ENCODE results near the gene SH2D7. TPM values are rescaled to one million over a fixed set of nuclear protein-coding genes. Genes with fewer than 3 reads are reported as not detected.

SH2D7 gene
- not detected for total RNA-seq

DNA sequence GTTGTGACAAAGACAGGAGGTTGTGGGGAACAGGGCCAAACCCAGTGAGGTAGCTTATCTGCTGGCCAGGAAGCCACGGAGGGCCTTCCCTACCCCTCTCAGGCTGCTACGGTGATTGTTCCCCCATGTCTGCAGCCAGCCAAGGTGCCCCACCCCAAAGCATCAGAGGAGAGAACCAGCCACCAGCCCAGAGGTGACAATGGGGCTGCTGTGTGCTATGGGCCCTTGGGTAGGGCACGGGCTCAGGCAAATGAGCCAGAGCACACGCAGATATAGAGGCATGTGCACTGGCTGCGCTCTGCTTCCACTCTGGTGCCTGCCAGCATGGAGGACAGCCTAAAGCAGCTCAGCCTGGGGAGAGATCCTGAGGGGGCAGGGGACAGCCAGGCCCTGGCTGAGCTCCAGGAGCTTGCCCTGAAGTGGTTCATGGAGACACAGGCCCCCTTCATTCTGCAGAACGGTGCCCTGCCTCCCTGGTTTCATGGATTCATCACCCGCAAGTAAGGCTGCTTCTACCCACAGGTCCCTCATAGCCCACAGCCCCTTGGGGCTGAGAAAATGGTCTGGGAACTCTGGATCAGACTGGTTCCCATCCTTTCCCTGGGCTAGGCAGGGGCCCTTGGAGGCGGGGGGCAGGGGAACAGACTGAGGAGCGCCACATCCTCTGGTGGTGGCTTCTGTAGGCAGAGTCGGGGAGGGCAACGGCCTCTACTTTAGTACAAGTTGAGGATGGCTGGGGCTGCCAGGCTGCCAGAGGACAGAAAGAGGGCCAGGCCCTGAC lies at the start of gene SH2D7:
TSS of gene SH2D7 (plus strand) at position 301 of the 781 bp plus-strand sequence. CDS start at position 325, 24 bp downstream.
- TF ChIP-seq, protein P1, sequence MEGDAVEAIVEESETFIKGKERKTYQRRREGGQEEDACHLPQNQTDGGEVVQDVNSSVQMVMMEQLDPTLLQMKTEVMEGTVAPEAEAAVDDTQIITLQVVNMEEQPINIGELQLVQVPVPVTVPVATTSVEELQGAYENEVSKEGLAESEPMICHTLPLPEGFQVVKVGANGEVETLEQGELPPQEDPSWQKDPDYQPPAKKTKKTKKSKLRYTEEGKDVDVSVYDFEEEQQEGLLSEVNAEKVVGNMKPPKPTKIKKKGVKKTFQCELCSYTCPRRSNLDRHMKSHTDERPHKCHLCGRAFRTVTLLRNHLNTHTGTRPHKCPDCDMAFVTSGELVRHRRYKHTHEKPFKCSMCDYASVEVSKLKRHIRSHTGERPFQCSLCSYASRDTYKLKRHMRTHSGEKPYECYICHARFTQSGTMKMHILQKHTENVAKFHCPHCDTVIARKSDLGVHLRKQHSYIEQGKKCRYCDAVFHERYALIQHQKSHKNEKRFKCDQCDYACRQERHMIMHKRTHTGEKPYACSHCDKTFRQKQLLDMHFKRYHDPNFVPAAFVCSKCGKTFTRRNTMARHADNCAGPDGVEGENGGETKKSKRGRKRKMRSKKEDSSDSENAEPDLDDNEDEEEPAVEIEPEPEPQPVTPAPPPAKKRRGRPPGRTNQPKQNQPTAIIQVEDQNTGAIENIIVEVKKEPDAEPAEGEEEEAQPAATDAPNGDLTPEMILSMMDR (IDR thresholded peaks at IDR 0.05) = no peak
- DNase-seq (ENCODE audit: low spot score) (no peak), ATAC-seq (ENCODE audit: low FRiP score) (no peak)

DNA sequence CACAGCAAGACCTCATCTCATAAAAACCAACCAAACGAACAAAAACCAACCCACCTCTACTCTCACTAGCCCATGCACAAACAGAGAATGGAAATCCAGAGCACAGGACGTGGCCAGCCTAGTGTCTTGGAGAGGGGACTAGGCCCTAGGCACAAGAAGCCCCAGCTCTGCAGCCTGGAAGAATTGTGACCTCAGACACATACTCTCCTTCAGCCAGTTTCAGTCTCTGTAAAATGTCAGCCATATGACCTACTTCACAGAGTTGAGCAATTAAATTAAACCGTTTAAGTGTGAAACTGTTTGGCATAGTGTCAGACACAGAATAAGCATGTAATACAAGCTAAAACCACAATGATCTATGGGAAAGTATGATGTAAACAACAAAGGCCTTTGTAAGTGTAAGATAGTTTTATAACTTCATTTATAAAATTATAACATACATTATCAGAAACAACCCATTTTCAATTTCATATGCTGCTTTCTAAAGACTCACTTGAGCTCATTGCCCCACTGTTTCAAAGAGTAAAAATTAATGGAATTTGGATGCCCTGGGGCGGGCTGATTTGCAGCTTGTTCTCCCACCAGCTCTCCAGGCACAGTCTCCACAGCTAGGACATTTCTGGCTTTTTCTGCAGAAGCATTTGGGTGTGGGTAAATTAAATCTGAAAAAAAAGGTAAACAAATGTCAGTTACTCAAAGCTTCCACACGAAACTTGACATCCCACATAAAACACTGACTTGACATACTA lies 47.8 kb upstream of the SH2D7 start:
- TF ChIP-seq, protein P1 (IDR thresholded peaks at IDR 0.05) = no peak
- no peak for DNase-seq (ENCODE audit: low spot score)
- ATAC-seq (ENCODE audit: low FRiP score) = no peak

DNA sequence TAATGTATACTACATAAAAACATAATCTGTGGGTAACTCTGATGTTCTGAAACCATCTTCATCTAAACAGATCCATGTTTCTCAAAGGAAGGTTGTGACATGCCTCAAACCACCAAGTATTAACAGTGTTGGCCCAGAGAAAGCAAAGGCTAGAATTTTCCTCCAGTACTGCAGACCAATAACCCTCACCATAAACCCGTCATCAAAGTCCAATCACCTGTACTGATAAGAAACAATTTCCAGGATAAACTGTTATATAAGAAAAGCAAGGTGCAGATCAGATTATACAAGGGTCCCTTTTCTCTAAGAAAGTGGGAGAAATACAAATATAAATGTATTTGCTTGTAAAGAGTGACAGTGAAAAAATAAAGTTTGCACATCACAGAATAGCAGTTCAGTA lies 47.2 kb upstream of the SH2D7 start:
- ATAC-seq (ENCODE audit: low FRiP score) = no peak
- TF ChIP-seq, protein P1 (IDR thresholded peaks at IDR 0.05) = no peak
- DNase-seq (ENCODE audit: low spot score) = no peak

DNA sequence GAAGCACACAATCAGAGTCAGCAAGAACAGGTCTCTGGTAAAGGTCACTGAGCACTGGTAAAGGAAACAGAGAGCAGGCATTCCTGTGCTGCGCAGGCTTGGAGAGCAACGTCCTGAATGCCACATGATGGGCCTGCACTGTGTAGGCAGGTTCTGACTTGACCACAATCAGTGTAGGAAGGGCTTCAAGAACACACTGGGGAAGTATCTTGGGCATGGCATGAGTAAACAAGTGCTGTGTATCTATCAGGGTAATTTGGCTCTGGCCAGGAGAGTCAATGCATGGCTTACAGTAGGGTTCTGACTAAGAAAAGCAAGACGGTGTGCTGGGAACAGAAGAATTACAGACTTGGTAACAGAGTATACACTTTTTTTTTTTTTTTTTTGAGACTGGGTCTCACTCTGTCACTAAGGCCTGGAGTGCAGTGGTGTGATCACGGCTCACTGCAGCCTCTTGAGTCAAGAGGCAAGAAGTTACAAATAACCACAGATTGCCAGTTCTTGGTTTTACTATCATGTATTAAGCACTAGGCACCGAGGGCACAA lies 45.5 kb upstream of the SH2D7 start:
- TF ChIP-seq, protein P1 (IDR thresholded peaks at IDR 0.05) = no peak
- ATAC-seq (ENCODE audit: low FRiP score) (no peak), DNase-seq (ENCODE audit: low spot score) (no peak)

DNA sequence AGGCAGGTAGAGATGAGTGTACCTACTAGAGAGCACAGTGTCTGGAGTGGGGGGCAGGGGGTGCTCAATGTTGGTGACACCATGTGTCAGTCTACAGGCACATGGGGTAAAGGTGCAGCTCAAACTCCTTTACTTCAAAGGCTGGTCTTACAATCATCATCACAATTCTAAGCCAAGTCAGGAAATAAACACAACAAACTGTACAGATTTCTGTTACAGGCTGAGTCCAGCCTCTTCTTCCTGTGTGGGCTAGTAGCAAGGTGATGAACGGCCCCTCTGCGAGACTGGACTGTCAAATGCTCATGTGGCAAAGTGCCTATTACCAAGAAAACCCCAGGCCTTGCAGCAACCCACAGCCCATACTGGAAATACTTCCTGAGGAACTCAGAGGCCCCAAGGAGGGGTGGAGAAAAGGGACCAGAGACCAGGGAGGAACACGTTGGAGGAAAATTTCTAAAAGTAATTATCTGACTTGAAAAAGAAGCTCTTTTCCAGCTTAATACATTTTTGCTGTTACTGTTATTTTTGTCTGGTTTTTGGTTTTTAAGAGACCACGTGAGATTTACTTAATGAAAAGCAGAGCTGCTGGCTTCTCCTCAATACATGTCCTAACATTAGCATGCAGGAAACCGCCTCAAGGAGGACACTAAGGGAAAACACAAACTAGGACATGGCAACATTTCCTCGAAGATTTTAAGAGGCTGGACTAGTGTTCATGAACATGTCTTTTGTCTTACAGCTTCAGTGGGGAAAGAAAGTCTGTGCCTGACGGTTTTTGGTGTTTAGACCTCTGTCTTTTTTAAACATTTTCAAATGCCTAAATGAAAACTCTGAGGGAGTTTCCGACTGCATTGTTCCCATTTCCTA lies 44.4 kb upstream of the SH2D7 start:
- ATAC-seq (ENCODE audit: low FRiP score) = no peak
- TF ChIP-seq, protein P1 (IDR thresholded peaks at IDR 0.05) = no peak
- DNase-seq (ENCODE audit: low spot score) = no peak

DNA sequence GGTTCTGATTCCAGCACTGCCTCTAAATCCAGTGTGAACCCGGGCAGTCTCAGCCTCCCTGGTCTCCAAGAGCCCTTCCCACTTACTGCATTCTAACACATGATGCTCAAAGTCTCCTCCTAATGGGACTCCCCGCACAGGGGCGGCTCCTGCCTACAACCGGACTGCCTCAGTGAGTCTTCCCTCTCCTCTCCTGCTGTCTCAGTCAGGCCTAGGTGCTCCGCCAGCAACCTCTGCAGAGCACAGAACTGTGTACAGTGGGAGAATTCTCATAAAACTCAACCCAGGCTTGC lies 43.8 kb upstream of the SH2D7 start:
- TF ChIP-seq, protein P1 (IDR thresholded peaks at IDR 0.05) = no peak
- DNase-seq (ENCODE audit: low spot score) = no peak
- no peak for ATAC-seq (ENCODE audit: low FRiP score)
